Astrocyte (in vitro differentiated cells and primary cell): ENCODE results near the gene BSND. TPM values are rescaled to one million over a fixed set of nuclear protein-coding genes. Genes with fewer than 3 reads are reported as not detected.

Experiments used
- DNase-seq: peaks from one replicate; pipeline ENCODE4 v3.0.0-alpha.2; 2010; ENCODE audit warnings: low read depth
- FAIRE-seq: peaks from 2 replicates; lab custom pipeline; 2011; peaks lifted over from hg19 to GRCh38; lab: Jason Lieb, UNC
- H2AFZ ChIP-seq: 2 replicates; pipeline ENCODE4 v1.6.0; 2012; ENCODE audit warnings: low read depth, low read length, inconsistent platforms
- H3K27ac ChIP-seq: 2 replicates; pipeline ENCODE4 v1.5.1; 2011; ENCODE audit warnings: low read depth, low read length, inconsistent platforms
- H3K27me3 ChIP-seq: 2 replicates; pipeline ENCODE4 v1.6.0; 2011; ENCODE audit warnings: low read length, inconsistent platforms; ENCODE audit not compliant: insufficient read depth
- H3K36me3 ChIP-seq: 2 replicates; pipeline ENCODE4 v1.5.1; 2011; ENCODE audit warnings: low read length, inconsistent platforms; ENCODE audit not compliant: insufficient read depth
- H3K4me1 ChIP-seq: 2 replicates; pipeline ENCODE4 v1.5.1; 2011; ENCODE audit warnings: low read length, inconsistent platforms; ENCODE audit not compliant: insufficient read depth
- H3K4me2 ChIP-seq: 2 replicates; pipeline ENCODE4 v1.6.0; 2012; ENCODE audit warnings: low read length, inconsistent platforms
- H3K4me3 ChIP-seq: 2 replicates; pipeline ENCODE4 v1.5.1; 2011; ENCODE audit warnings: low read depth, mild to moderate bottlenecking, low read length, inconsistent platforms; ENCODE audit not compliant: insufficient read depth
- H3K79me2 ChIP-seq: 2 replicates; pipeline ENCODE4 v1.6.0; 2012; ENCODE audit warnings: mild to moderate bottlenecking, low read length, inconsistent platforms; ENCODE audit not compliant: insufficient read depth
- H3K9ac ChIP-seq: 2 replicates; pipeline ENCODE4 v1.6.0; 2012; ENCODE audit warnings: mild to moderate bottlenecking, low read length, inconsistent platforms
- H3K9me3 ChIP-seq: 2 replicates; pipeline ENCODE4 v1.5.1; 2012; ENCODE audit warnings: low read depth, mild to moderate bottlenecking, low read length, inconsistent platforms; ENCODE audit not compliant: insufficient read depth
- H4K20me1 ChIP-seq: 2 replicates; pipeline ENCODE4 v1.6.0; 2012; ENCODE audit warnings: low read length, inconsistent platforms; ENCODE audit not compliant: insufficient read depth
- H3K27ac Mint-ChIP-seq: one replicate; pipeline ENCODE4 v1.8.0; 2021; ENCODE audit warnings: mild to moderate bottlenecking, mixed read lengths; ENCODE audit not compliant: unreplicated experiment
- H3K27me3 Mint-ChIP-seq: one replicate; pipeline ENCODE4 v1.8.0; 2021; ENCODE audit warnings: low read depth, mixed read lengths; ENCODE audit not compliant: unreplicated experiment
- H3K36me3 Mint-ChIP-seq: one replicate; pipeline ENCODE4 v1.8.0; 2021; ENCODE audit warnings: low read depth, mixed read lengths; ENCODE audit not compliant: unreplicated experiment
- H3K4me1 Mint-ChIP-seq: one replicate; pipeline ENCODE4 v1.8.0; 2021; ENCODE audit warnings: low read depth, mixed read lengths; ENCODE audit not compliant: unreplicated experiment
- H3K4me3 Mint-ChIP-seq: one replicate; pipeline ENCODE4 v1.8.0; 2021; ENCODE audit warnings: mild to moderate bottlenecking, moderate library complexity, mixed read lengths; ENCODE audit not compliant: unreplicated experiment
- H3K9me3 Mint-ChIP-seq: one replicate; pipeline ENCODE4 v1.8.0; 2021; ENCODE audit warnings: mild to moderate bottlenecking, mixed read lengths; ENCODE audit not compliant: unreplicated experiment
- EZH2 ChIP-seq: IDR thresholded peaks from 2 replicates; pipeline ENCODE4 v1.6.1; 2012; ENCODE audit warnings: mild to moderate bottlenecking, low read length, inconsistent platforms; ENCODE audit not compliant: insufficient read depth
- total RNA-seq: library from RNA; stranded (reverse); gene quantifications from 2 replicates; pipeline ENCODE4 v1.2.1, GENCODE V29; 2021
- TF ChIP-seq, protein P1 (sequence below): IDR thresholded peaks from 2 replicates; pipeline ENCODE4 v1.5.1; 2011; ENCODE audit warnings: low read depth, mild to moderate bottlenecking, inconsistent platforms, low read length, moderate library complexity; ENCODE audit not compliant: insufficient read depth

The BSND gene
- total RNA-seq, 1 donor from 2014 or later, result not detected

DNA sequence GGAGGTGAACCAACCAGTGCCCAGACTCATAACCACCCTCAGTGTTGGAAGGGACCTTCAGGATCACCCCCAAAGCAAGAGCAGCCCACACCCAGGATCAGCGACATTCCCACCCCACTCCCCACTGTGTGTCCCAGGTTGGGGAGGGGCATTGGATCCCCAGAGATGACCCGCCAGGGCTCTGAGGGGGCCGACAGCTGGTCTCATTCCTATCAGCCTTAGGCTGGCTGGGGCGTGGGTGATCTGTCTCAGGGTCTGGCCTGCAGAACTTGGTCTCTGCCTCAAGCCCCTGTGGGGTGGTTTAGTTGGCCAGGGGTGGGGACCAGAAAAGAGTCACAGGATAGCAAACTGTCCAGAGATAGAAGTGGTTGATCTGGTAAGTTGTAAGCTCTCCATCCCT lies 7.8 kb upstream of the BSND start:
- H3K4me3 Mint-ChIP-seq, result no peak overlapping the region
- H3K36me3 ChIP-seq, result no peaks in the 10 kb centered on the region
- no peak for TF ChIP-seq EZH2
- TF ChIP-seq, protein P1, sequence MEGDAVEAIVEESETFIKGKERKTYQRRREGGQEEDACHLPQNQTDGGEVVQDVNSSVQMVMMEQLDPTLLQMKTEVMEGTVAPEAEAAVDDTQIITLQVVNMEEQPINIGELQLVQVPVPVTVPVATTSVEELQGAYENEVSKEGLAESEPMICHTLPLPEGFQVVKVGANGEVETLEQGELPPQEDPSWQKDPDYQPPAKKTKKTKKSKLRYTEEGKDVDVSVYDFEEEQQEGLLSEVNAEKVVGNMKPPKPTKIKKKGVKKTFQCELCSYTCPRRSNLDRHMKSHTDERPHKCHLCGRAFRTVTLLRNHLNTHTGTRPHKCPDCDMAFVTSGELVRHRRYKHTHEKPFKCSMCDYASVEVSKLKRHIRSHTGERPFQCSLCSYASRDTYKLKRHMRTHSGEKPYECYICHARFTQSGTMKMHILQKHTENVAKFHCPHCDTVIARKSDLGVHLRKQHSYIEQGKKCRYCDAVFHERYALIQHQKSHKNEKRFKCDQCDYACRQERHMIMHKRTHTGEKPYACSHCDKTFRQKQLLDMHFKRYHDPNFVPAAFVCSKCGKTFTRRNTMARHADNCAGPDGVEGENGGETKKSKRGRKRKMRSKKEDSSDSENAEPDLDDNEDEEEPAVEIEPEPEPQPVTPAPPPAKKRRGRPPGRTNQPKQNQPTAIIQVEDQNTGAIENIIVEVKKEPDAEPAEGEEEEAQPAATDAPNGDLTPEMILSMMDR, result no peak

DNA sequence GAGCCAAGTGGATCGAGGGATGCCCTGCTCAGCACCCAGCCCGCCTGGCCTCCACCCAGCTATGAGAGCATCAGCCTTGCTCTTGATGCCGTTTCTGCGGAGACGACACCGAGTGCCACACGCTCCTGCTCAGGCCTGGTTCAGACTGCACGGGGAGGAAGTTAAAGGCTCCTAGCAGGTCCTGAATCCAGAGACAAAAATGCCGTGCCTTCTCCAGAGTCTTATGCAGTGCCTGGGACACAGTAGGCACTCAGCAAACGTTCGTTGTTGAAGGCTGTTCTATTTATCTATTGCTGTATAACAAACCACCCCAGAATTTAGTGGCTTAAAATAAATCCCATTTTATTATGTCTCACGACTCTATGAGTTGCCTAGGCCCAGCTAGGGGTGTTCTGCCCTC lies 6.8 kb upstream of the BSND start:
- H3K9me3 Mint-ChIP-seq, result no peaks in the 10 kb centered on the region
- peaks cover 12% of the 10 kb centered on the region for H3K4me1 ChIP-seq
- H3K4me1 Mint-ChIP-seq, result peaks cover 16% of the 10 kb centered on the region
- H3K27ac Mint-ChIP-seq, result no peak overlapping the region
- H3K4me3 Mint-ChIP-seq, result no peak overlapping the region
- H3K27ac ChIP-seq, result no peak overlapping the region
- no peaks in the 10 kb centered on the region for H4K20me1 ChIP-seq
- no peak overlapping the region for H3K4me3 ChIP-seq
- peaks cover 4% of the 10 kb centered on the region for H3K36me3 Mint-ChIP-seq
- no peak overlapping the region for H3K9ac ChIP-seq
- H3K79me2 ChIP-seq, result no peaks in the 10 kb centered on the region
- H3K36me3 ChIP-seq, result no peaks in the 10 kb centered on the region
- FAIRE-seq (no peak), DNase-seq (no peak)
- H3K4me2 ChIP-seq, result no peak overlapping the region
- H3K27me3 ChIP-seq, result peaks cover 18% of the 10 kb centered on the region
- H2AFZ ChIP-seq, result no peak overlapping the region
- TF ChIP-seq, protein P1, result no peak
- no peak for TF ChIP-seq EZH2
- H3K9me3 ChIP-seq, result no peaks in the 10 kb centered on the region
- H3K27me3 Mint-ChIP-seq, result peaks cover 35% of the 10 kb centered on the region

More for the DNA sequence above, 7.8 kb upstream of the BSND start:
- H4K20me1 ChIP-seq, result no peaks in the 10 kb centered on the region
- Mint-ChIP-seq H3K27me3 (peaks cover 28% of the 10 kb centered on the region), H3K9me3 (no peaks in the 10 kb centered on the region), H3K36me3 (peaks cover 4% of the 10 kb centered on the region), H3K4me1 (peaks cover 16% of the 10 kb centered on the region), H3K27ac (peak overlapping the region; percentile 75)
- no peak overlapping the region for H3K4me3 ChIP-seq
- no peak overlapping the region for H3K27ac ChIP-seq
- H3K27me3 ChIP-seq, result peaks cover 14% of the 10 kb centered on the region
- no peaks in the 10 kb centered on the region for H3K79me2 ChIP-seq
- H3K4me2 ChIP-seq, result no peak overlapping the region
- DNase-seq (no peak), FAIRE-seq (no peak)
- H3K4me1 ChIP-seq, result peaks cover 5% of the 10 kb centered on the region
- H2AFZ ChIP-seq, result no peak overlapping the region
- H3K9ac ChIP-seq, result no peak overlapping the region
- H3K9me3 ChIP-seq, result no peaks in the 10 kb centered on the region

DNA sequence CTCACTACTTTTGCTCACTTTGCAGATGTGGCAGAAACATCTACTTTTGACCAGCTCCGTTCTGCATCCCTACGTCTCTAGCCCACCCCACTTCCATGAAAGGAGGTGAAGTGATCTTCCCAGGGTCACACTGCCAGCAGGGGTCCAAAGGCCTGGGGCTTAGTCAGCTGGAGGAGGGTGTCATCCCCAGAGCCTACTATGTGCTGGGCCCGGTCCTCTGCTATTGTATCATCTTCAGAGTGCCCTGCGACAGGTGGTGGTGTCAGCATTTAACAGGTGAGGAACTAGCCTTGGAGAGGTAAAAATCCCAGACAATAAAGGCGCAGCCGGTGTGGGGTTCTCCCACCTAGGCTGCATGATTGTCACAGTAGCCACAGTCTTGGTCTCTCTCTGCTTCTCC lies 5.6 kb upstream of the BSND start:
- Histone ChIP-seq H3K4me3 (no peak overlapping the region), H3K79me2 (no peaks in the 10 kb centered on the region), H4K20me1 (no peaks in the 10 kb centered on the region), H3K9me3 (no peaks in the 10 kb centered on the region), H3K4me2 (no peak overlapping the region), H3K4me1 (peaks cover 9% of the 10 kb centered on the region), H3K27ac (no peak overlapping the region), H2AFZ (no peak overlapping the region), H3K27me3 (peaks cover 30% of the 10 kb centered on the region), H3K36me3 (no peaks in the 10 kb centered on the region), H3K9ac (no peak overlapping the region)
- Mint-ChIP-seq H3K27me3 (peaks cover 44% of the 10 kb centered on the region), H3K4me1 (peaks cover 12% of the 10 kb centered on the region), H3K27ac (no peak overlapping the region), H3K36me3 (peaks cover 4% of the 10 kb centered on the region), H3K4me3 (no peak overlapping the region), H3K9me3 (no peaks in the 10 kb centered on the region)
- FAIRE-seq (no peak), DNase-seq (no peak)
- TF ChIP-seq, protein P1, result no peak
- no peak for TF ChIP-seq EZH2
